DMS153 treated with DMSO at 0.1 percent for 48 hours (cell line): ENCODE data around the gene GATAD2B.
"Not testable (repeated sequence)": the region's sequence is repeated elsewhere in the genome, so short reads cannot be mapped to it uniquely, and the experiment has no call there.

Experiments
- DNase-seq: peaks from one replicate; lab custom pipeline; 2025; ENCODE audit not compliant: unreplicated experiment; lab: John Stamatoyannopoulos, UW

GATAD2B gene

DNA sequence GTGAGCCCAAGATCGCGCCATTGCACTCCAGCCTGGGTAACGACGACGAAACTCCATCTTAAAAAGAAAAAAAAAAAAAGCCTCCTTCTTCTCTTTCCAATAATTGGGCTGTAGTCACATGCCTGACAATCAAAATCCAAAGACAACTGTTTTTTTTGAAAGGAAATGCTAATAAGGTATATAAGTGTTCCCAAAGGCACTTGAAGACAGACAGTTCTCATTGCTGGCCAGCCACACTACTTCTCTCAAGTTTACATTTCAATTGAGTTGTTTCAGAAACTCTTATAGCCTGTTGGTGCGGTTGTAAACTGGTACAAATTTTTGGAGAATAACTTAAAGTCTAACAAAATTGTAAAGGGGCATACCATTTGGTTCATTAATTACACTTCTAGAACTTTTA is 23.3 kb downstream of the GATAD2B start:
- no peak for DNase-seq

DNA sequence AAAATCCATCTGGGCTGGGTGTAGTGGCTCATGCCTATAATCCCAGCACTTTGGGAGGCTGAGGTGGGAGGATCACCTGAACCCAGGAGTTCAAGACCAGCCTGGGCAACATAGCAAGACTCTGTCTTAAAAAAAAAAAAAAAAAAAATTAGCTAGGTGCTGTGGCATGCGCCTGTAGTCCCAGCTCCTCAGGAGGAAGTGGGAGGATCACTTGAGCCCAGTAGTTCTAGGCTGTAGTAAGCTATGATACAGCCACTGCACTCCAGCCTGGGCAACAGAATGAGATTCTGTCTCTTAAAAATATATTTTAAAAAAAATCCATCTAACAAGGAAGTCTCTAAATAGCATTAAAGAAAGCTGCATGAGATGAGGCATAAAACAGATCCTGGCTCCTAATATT is 26.9 kb downstream of the GATAD2B start:
- DNase-seq, result not testable (repeated sequence)

DNA sequence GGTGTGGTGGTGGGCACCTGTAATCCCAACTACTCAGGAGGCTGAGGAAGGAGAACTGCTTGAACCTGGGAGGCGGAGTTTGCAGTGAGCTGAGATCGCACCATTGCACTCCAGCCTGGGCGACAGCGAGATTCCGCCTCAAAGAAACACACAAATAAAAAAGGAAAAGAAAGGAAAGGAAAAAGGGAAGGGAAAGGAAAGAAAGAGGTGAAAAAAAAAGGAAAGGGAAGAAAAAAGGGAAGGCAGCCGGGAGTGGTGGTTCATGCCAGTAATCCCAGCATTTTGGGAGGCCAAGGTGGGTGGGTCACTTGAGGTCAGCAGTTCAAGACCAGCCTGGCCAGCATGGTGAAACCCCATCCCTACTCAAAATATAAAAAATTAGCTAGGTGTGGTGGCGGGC is 31.7 kb downstream of the GATAD2B start:
- not testable (repeated sequence) for DNase-seq

DNA sequence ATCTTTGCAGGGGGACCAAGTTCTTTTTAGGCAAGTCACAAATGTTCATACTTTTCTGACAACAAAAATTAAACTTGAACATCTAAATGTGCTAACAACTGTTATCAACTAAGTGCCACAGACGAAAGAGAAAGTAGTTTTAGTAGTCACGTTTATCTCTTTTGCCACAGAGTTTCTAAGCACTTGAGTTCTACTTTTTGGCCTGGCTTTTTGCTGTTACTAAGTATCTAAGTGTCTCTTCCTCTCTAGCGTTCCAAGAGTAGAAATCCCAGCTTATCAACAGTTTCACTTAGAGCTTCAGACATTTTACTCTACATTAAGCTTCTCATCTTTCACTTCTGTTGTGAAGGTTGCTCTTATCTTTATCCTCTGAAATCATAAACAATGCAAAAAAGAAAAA is 34.2 kb downstream of the GATAD2B start:
- no peak for DNase-seq

- no peak for DNase-seq
These were observed 36.6 kb downstream of the GATAD2B start for GRCh38 chr1:153886127-153886526.

GRCh38 chr1:153883223-153883622 is 39.5 kb downstream of the GATAD2B start:
- no peak for DNase-seq

GRCh38 chr1:153882296-153882912 is 40.4 kb downstream of the GATAD2B start:
- no peak for DNase-seq

GRCh38 chr1:153881751-153882150 is 41.0 kb downstream of the GATAD2B start:
- peak; percentile 94 for DNase-seq

DNA sequence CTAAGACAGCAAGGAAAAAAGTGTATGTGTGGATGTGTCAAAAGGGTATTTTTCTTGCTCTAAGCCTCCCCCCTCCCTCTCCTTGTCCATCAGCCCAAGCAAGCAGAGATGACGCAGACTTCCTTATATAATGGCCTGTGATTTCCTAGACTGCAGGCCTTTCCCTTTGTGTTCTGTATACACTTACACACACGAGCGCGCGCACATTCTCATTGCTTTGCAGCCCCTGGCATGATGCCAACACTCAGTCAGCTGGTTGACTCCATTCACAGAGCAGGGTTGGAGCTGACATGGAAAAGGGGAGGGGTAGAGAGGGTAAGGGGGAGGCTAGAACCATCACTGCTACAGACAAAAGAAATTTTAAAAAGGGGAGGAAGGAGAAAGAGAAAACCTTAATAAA is 41.8 kb downstream of the GATAD2B start:
- peak; percentile 99 for DNase-seq

GRCh38 chr1:153880024-153880423 is 42.7 kb downstream of the GATAD2B start:
- no peak for DNase-seq

DNA sequence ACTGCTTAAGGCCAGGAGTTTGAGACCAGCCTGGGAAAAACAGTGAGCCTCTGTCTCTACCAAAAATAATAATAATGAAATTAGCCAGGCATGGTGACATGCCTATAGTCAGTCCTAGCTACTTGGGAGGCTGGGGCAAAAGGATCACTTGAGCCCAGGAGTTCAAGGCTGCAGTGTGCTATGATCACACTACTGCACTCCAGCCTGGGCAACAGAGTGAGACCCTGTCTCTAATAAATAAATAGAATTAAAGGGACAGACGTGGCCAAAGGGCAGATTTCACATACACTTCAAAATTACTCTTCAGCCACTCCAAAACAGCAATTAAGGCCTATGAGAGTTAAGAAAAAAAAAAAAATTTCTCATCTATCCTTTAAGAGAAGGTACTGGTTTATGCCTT is 45.7 kb downstream of the GATAD2B start:
- DNase-seq, result no peak

GRCh38 chr1:153872934-153873333 is 49.8 kb downstream of the GATAD2B start:
- DNase-seq, result no peak

GRCh38 chr1:153872331-153872730 is 50.4 kb downstream of the GATAD2B start:
- no peak for DNase-seq

DNA sequence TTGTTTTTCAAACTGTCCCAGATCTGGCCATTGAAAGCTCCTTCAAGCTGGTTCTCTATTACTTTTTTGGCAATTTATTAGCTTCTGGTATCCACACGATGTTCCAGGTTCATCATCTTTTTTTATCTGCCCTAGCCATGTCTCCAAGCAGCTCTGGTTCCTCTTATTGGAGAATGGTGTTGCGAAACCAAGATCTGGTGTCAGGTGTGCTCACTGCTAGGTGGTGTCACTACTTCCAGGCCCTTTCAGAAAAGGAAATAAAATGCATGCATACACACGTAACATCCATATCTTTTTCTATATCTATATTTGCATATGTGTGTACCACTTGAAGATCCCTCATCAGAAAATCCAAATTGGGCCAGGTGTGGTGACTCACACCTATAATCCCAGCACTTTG is 53.3 kb downstream of the GATAD2B start:
- DNase-seq, result no peak

DNA sequence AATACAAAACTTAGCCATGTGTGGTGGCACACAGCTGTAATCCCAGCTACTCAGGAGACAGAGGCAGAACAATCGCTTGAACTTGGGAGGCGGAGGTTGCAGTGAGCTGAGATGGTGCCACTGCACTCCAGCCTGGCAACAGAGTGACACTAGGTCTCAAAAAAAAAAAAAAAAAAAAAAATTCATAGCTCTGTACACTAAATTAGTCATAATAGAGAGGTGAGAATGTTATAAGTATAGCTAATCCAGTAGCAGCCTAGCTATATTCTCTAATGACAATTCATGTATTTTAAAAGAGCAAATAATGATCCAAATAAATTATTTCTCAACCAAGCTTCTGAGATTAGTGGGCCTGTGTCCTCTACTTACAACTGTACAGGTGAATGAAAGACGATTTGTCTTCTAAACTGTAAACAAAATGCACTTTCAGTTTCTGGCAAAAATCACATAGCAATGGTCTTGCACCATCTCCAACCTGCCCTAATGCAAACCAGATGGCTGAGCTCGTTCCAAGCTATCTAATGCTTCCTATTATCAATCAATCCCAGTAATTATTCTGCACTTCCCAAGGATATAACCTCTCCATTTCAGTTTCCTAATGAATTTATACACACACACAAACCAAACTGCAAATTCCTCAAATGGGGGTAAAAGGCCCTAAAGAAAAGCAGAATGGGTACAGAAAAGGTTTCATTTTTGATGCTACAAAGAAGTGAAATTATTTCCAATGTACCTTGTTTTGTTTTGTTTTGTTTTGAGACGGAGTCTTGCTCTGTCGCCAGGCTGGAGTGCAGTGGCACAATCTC is 56.5 kb downstream of the GATAD2B start:
- DNase-seq, result no peak

- no peak for DNase-seq
These were observed 62.5 kb downstream of the GATAD2B start for GRCh38 chr1:153860285-153860684.

DNA sequence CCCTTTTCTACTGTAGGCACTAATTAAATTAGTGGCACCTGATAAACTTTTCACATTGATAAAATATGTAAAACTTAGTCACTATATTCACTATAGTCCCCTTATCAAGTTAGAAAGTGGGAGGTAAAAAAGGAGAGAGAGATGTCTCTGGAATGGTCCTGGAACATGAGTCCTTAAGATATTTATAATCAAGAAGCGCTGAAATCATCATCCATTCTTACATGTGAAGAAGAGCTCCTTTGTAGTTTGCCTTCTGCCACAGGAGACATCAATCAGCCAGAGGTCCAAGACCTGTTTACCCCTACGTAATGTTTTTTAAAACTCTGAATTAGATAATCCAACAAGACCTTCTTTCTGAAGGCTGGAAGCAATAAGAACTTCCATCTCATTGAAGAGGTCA is 65.3 kb downstream of the GATAD2B start:
- DNase-seq, result no peak

DNA sequence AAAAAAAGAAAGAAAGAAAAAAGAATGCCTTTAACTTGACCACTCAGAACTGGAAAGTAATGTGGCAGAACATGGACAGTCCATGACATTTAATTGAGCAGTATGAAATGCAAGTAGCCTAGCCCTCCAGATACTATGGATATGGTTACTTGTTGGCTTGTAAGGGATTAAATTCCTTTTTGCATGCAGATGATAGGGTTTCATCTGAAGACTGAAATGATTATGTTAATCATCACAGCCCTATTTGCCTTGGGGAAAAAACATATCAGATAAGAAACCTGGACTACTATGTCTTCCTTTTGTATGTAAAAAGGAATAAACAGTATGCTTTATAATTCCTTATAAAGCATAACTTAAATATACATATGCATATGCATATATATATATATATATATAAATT is 66.0 kb downstream of the GATAD2B start:
- no peak for DNase-seq

DNA sequence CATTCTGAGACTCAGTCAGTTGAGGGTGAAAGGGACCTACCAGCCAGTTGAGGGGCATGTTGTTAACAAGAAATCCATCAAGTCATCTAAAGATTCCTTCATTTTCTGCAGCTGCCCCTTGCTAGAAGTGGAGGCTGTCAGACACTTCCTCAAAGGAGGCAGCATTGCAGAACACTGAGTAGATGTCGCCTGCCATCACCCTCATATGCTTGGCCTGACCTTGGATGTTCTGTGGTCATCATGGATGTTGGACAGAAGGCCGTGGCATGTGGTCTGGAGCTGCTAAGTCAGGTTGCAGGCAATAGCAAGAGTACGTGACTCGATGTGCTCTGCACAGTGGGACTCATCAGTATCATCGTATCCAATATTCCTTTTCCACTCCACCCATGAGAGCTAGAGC is 70.6 kb downstream of the GATAD2B start:
- no peak for DNase-seq

DNA sequence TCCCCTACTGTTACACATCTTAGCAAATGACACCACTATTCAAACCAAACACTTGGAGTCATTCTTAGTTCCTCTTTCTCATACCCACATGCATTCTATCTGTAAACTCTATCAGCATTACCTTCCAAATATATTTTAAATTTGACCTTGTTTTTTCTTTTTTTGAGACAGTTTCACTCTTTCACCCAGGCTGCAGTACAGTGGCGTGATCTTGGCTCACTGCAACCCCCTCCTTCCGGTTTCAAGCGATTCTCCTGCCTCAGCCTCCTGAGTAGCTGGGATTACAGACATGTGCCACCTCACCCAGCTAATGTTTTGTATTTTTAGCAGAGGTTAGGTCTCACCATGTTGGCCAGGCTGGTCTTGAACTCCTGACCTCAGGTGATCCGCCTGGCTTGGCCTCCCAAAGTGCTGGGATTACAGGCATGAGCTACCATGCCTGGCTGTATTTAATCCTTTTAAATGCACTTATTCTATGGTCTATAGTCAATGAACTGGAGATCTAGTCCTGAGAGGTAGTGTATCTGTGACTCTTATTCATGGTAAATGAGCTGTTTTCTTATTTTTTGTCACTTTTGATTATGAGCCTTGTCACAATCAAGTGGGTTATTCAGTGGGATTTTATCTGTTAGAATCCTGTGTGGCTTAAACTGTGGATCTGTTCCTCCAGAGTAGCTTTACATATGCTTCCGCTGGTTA is 73.1 kb downstream of the GATAD2B start:
- no peak for DNase-seq

- DNase-seq, result no peak
These were observed 74.0 kb downstream of the GATAD2B start for GRCh38 chr1:153848805-153849204.

DNA sequence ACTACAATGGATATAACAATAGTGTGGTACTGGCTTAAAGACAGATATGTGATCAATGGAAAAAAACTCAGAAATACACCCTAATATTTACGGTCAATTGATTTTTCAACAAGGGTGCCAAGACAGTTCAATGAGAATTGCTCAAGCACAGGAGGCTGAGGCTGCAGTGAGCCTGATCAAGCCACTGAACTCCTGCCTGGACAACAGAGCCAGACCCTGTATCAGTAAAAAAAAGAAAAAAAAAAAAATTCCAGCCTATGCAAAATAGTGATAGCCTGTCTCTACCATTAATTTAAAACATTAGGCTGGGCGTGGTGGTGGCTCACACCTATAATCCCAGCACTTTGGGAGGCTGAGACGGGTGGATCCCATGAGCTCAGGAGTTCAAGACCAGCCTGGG is 77.6 kb downstream of the GATAD2B start:
- no peak for DNase-seq
